Vagina (tissue), 2 donors: ENCODE results near the gene TEX2.

Source experiments
- POLR2A ChIP-seq, 2 donors: fragments of 450-650 bp; IDR thresholded peaks; one replicate each; pipeline ENCODE4 v1.6.1; 2017; ENCODE audit warnings: antibody characterized with exemption in 2 of 2, mild to moderate bottlenecking in 2 of 2, moderate library complexity in 2 of 2
- POLR2AphosphoS5 ChIP-seq, 2 donors: sonication (generic); formaldehyde crosslinking; IDR thresholded peaks; one replicate each; pipeline ENCODE4 v1.9.0; 2017; ENCODE audit warnings: antibody characterized with exemption in 2 of 2, mild to moderate bottlenecking in 2 of 2, low read depth in 1 of 2; ENCODE audit not compliant: insufficient read depth in 1 of 2

GRCh38 chr17:64107500-64108236 lies 155.4 kb downstream of the TEX2 start:
- TF ChIP-seq POLR2A (IDR thresholded peaks at IDR 0.05) (no peak), POLR2AphosphoS5 (IDR thresholded peaks at IDR 0.05; ENCODE audit: insufficient read depth in 1 of 2, low read depth in 1 of 2) (no peak)
